ENCODE results near the gene NACC2. TPM values are rescaled to one million over a fixed set of nuclear protein-coding genes. Genes with fewer than 3 reads are reported as not detected.
A peak's percentile ranks its signal among the peaks of the same experiment; 100 is the strongest.

NACC2 gene
- total RNA-seq, 6 experiments from 2014 or later = 38.2 to 46.7 (median 40.2) TPM

DNA sequence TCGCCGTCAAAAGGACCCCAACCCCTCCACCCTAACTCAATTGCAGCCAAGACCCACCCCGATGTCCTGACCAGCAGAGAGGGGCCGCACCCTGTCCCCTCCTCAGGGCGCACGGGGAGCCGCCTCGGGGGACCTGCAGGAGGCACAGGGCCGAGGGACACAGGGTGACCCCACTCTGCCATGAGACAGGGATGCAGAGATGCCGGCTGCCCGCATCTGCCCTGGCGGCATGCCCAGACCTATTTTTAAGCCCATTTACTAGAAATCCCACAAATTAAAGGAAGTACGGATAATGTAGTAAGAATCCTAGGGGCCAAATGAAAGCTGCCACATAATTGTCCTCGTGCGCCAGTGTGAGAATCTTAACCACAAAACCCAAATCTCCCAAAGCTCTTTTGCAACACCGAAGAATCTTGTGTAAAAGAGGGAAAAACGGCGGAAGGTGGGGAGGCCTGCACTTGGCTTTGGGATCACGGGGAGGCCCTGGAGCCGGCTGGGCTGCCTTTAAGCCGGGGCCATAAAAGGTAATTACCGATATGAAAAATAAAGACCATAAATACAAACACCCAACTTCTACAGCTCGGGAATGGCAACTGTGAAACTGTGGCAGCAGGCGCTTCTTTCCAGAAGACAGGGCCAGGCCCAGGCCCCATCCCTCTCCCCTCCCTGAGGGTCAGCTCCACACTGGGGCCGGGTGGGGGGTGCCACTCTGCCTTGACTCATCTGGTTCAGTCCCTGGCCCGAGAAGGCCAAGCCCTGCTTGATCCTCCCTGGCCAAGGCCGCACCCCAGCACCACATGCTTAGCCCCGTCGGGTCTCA, 35.0 kb downstream of the NACC2 start:
- Mint-ChIP-seq H3K4me1 (ENCODE audit: low read depth) (peaks cover 22% of the 10 kb centered on the region), H3K4me3 (no peak overlapping the region), H3K27ac (0 out of 2 replicates have a peak overlapping the region, but pooled peaks have one; percentile 26), H3K9me3 (no peaks in the 10 kb centered on the region), H3K36me3 (ENCODE audit: low read depth) (peaks cover 8% of the 10 kb centered on the region; the same call in 1 of the 2 replicates), H3K27me3 (ENCODE audit: insufficient read depth) (no peaks in the 10 kb centered on the region; the same call in 1 of the 2 replicates)
- TF ChIP-seq CTCF (IDR thresholded peaks at IDR 0.05) = no peak
- peak; percentile 43 for DNase-seq

DNA sequence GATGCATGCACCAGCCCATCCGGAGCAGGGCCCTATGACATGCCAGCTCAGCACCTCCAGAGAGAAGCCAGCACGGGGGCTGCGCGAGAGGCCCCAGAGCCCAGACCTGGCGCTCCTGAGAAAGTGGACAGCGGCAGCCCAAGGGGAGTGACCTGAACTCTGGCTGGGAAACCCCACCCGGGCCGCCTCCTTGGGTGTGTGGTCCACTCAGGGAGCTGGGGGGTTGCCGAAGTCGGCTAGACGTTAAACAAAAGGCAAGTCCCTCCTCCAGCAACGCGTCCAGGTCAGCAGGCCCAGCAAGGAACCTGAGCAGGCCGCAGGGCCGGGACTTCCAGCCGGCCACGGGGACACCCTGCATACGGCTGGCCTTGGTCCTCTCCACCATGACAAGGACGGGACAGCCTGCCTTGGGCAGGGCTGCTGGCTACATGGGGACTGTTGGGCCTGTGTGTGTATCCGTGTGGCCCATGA, 35.7 kb downstream of the NACC2 start:
- H3K9me3 Mint-ChIP-seq = no peaks in the 10 kb centered on the region
- no peak for TF ChIP-seq CTCF (IDR thresholded peaks at IDR 0.05)
- no peak overlapping the region for H3K4me3 Mint-ChIP-seq
- no peak overlapping the region for H3K27ac Mint-ChIP-seq
- H3K27me3 Mint-ChIP-seq (ENCODE audit: insufficient read depth) = peaks cover 3% of the 10 kb centered on the region
- H3K36me3 Mint-ChIP-seq (ENCODE audit: low read depth) = peaks cover 4% of the 10 kb centered on the region; the same call in 1 of the 2 replicates
- peaks cover 20% of the 10 kb centered on the region for H3K4me1 Mint-ChIP-seq (ENCODE audit: low read depth)
- no peak for DNase-seq

GRCh38 chr9:136058801-136059302, 36.2 kb downstream of the NACC2 start:
- H3K36me3 Mint-ChIP-seq (ENCODE audit: low read depth) = peaks cover 4% of the 10 kb centered on the region; the same call in 1 of the 2 replicates
- no peaks in the 10 kb centered on the region for H3K9me3 Mint-ChIP-seq
- no peak overlapping the region for H3K4me3 Mint-ChIP-seq
- TF ChIP-seq CTCF (IDR thresholded peaks at IDR 0.05) = no peak
- H3K4me1 Mint-ChIP-seq (ENCODE audit: low read depth) = peaks cover 15% of the 10 kb centered on the region
- no peak overlapping the region for H3K27ac Mint-ChIP-seq
- DNase-seq = no peak
- peaks cover 3% of the 10 kb centered on the region for H3K27me3 Mint-ChIP-seq (ENCODE audit: insufficient read depth)

- no peak for TF ChIP-seq CTCF (IDR thresholded peaks at IDR 0.05)
- H3K9me3 Mint-ChIP-seq = no peaks in the 10 kb centered on the region
- no peak overlapping the region for H3K27ac Mint-ChIP-seq
- no peak overlapping the region for H3K4me3 Mint-ChIP-seq
- H3K4me1 Mint-ChIP-seq (ENCODE audit: low read depth) = peaks cover 20% of the 10 kb centered on the region
- H3K36me3 Mint-ChIP-seq (ENCODE audit: low read depth) = 0 out of 2 replicates have a peak, but pooled peaks cover 2% of the 10 kb centered on the region
- no peak for DNase-seq
- H3K27me3 Mint-ChIP-seq (ENCODE audit: insufficient read depth) = peaks cover 3% of the 10 kb centered on the region
Observed at GRCh38 chr9:136058084-136058483, 37.0 kb downstream of the NACC2 start.

DNA sequence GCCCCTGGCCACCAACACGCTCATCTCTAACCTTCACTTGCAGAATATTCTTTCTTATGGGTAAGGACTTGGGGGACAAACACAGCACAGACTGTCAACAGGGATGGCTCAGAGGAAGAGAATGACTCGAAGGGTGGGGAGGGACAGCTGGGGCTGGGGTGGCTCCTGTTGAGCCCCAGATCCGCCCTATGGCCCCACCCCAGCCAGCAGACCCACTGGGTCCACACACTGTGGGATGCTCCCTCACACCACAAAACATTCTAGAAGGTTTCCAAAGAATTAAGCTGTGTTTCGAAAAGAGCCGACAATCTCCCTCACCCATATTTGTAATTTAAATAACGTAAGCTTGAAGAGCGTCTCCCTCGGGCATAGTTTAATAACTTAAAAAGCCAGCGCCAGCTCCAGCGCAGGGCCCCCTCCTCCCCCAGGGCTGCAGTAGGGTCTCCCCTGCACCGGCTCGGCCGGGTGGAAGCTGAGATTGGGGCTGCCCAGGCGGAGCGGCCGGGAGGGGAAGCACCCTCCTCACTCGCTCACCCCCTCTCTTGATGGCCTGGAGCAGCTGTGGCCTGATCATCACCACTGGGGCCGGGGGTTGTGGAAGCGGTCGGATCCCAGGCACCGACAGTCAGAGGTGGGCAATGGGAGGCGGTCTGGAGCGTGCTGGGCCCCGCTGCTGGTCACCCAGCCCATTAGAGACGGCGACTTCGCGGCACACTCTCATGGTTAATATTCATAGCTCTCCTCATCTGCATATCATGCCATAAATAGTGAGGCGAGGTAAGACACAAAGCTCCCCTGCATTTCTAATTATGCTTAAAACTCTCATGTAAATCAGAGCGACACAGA, 37.6 kb downstream of the NACC2 start:
- no peak overlapping the region for H3K4me3 Mint-ChIP-seq
- DNase-seq = no peak

More for the DNA sequence above, 37.6 kb downstream of the NACC2 start:
- Mint-ChIP-seq H3K27me3 (ENCODE audit: insufficient read depth) (peaks cover 3% of the 10 kb centered on the region; the same call in 1 of the 2 replicates), H3K4me1 (ENCODE audit: low read depth) (peaks cover 25% of the 10 kb centered on the region), H3K9me3 (no peaks in the 10 kb centered on the region), H3K27ac (no peak overlapping the region; the same call in 1 of the 2 replicates), H3K36me3 (ENCODE audit: low read depth) (no peaks in the 10 kb centered on the region)
- TF ChIP-seq CTCF (IDR thresholded peaks at IDR 0.05) = no peak

Data from HFFc6 (cell line).